Calu3 (cell line): Measurements from ENCODE around the gene YJEFN3. TPM values are rescaled to one million over a fixed set of nuclear protein-coding genes. Genes with fewer than 3 reads are reported as not detected.

Experiments
- BruUV-seq: library from RNA; stranded (reverse); fragments of 400-500 nt; replicated peaks from 2 replicates; lab custom pipeline; 2021; lab: Mats Ljungman, UMichigan
- CTCF ChIA-PET: fragments of 300-600 bp; sonication (Branson Sonifier 250); formaldehyde crosslinking; loops from one replicate; lab custom pipeline; 2022; ENCODE audit warnings: antibody characterized with exemption; lab: Charles Lee
- DNase-seq: peaks from one replicate; pipeline ENCODE4 v3.0.0; 2022
- H3K27ac Mint-ChIP-seq: one replicate; pipeline ENCODE4 v1.8.0; 2022; ENCODE audit warnings: mixed read lengths; ENCODE audit not compliant: unreplicated experiment
- H3K27me3 Mint-ChIP-seq: one replicate; pipeline ENCODE4 v1.8.0; 2022; ENCODE audit warnings: mixed read lengths; ENCODE audit not compliant: unreplicated experiment
- H3K36me3 Mint-ChIP-seq: one replicate; pipeline ENCODE4 v1.8.0; 2022; ENCODE audit warnings: mild to moderate bottlenecking, moderate library complexity, mixed read lengths; ENCODE audit not compliant: insufficient read depth, unreplicated experiment
- H3K4me1 Mint-ChIP-seq: one replicate; pipeline ENCODE4 v1.8.0; 2022; ENCODE audit warnings: mild to moderate bottlenecking, low read depth, mixed read lengths; ENCODE audit not compliant: unreplicated experiment
- H3K4me3 Mint-ChIP-seq: one replicate; pipeline ENCODE4 v1.8.0; 2022; ENCODE audit warnings: mild to moderate bottlenecking, low read depth, moderate library complexity, mixed read lengths; ENCODE audit not compliant: unreplicated experiment
- H3K9me3 Mint-ChIP-seq: one replicate; pipeline ENCODE4 v1.8.0; 2022; ENCODE audit warnings: low read depth, mixed read lengths; ENCODE audit not compliant: unreplicated experiment
- intact Hi-C: fragments of 100-400 bp; cut with micrococcal nuclease; formaldehyde crosslinking; loops from one replicate; pipeline ENCODE4 v1.10.0; 2022; ENCODE audit not compliant: unreplicated experiment
- total RNA-seq: library from RNA; stranded (reverse); gene quantifications from 2 replicates; pipeline ENCODE4 v1.2.3, GENCODE V29; 2022
- TF ChIP-seq, protein P1 (sequence below): fragments of 200-600 bp; IDR thresholded peaks from one replicate; pipeline ENCODE4 v1.8.0; 2022; ENCODE audit warnings: antibody characterized with exemption; ENCODE audit not compliant: unreplicated experiment

YJEFN3 gene
- total RNA-seq, 1 experiment from 2014 or later = 10.4 TPM

DNA sequence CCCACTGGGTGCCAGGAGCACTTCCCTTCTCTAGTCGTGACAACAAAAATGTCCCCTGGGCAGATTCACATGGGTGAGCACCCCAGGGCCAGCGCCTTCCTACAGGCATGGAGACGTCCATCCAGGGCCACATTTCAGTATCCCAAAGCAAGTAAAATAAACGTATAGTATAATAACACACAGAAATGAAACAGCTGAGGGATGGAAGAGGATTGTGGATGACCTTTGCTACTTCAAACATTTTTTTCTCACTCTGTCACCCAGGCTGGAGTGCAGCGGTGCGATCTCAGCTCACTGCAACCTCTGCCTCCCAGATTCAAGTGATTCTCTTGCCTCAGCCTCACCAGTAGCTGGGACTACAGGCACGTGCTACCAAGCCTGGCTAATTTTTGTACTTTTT is 37.6 kb downstream of the YJEFN3 start:
- Mint-ChIP-seq H3K36me3 (no peaks in the 10 kb centered on the region), H3K9me3 (no peaks in the 10 kb centered on the region), H3K4me3 (no peak overlapping the region), H3K4me1 (no peaks in the 10 kb centered on the region), H3K27ac (no peak overlapping the region), H3K27me3 (no peaks in the 10 kb centered on the region)
- CTCF ChIA-PET = no interaction called here
- TF ChIP-seq, protein P1, sequence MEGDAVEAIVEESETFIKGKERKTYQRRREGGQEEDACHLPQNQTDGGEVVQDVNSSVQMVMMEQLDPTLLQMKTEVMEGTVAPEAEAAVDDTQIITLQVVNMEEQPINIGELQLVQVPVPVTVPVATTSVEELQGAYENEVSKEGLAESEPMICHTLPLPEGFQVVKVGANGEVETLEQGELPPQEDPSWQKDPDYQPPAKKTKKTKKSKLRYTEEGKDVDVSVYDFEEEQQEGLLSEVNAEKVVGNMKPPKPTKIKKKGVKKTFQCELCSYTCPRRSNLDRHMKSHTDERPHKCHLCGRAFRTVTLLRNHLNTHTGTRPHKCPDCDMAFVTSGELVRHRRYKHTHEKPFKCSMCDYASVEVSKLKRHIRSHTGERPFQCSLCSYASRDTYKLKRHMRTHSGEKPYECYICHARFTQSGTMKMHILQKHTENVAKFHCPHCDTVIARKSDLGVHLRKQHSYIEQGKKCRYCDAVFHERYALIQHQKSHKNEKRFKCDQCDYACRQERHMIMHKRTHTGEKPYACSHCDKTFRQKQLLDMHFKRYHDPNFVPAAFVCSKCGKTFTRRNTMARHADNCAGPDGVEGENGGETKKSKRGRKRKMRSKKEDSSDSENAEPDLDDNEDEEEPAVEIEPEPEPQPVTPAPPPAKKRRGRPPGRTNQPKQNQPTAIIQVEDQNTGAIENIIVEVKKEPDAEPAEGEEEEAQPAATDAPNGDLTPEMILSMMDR = no peak
- DNase-seq = no peak
- intact Hi-C loops = no loop called here
- BruUV-seq = no TSS peak

DNA sequence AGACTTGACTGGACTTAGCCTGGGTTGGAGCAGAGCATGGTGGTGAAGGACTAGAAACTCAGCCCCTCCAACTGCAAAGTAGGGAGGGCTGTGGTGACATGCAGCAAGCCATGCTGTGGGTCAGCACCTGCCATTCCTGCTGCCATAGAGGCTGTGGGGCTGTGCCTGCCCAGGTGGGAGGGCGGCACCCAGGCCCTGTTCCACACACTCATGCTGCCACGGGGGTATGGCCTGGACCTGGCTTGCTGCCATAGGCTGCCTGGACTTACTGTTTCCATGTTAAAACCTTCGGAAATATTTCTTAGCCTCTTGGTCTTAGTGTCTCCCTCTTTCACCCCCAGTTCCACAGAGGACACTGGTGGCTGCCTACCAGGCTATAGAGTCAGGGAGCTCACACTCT is 38.7 kb downstream of the YJEFN3 start:
- BruUV-seq = no TSS peak
- no peak overlapping the region for H3K4me3 Mint-ChIP-seq
- TF ChIP-seq, protein P1 = no peak

DNA sequence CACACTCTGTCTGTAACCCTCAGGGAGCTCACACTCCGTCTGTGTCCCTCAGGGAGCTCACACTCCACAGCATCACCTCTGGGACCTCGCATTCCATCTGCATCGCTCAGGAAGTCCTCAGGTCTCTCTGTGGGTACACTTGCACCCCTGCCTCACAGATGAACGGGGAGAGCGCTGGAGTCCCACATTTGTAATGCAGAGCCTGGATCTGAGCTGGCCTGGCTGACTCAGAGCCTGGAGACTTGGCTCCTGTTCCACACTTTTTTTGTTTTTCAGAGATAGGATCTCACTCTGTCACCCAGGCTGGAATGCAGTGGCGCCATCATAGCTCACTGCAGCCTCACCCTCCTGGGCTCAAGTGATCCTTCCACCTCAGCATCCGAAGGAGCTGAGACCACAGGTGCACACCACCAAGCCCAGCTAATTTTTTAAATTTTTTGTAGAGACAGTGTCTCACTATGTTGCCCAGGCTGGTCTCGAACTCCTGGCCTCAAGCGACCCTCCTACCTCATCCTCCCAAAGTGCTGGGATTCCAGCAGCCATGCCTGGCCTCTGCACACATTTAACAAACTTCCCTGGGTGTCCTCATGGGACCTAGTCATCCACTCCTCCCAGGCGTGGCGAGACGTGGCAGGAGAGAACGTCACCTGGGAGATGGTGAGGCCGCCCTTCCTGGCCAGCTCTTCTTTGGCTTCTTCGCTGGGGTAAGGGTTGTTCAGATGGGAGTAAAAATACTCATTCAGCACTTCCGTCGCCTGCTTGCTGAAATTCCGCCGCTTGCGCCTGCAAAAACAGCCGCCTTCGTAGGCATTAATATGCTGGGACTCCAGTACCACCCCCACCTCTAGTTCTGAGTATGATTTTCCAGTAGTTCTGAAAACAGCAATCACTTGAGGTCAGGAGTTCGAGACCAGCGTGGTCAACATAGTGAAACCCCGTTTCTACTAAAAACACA is 40.4 kb downstream of the YJEFN3 start:
- CTCF ChIA-PET = interaction anchor here (1.1 to 1.3 kb wide), 2 partner anchors 7 to 15 kb away, joined by 3 to 7 read pairs; no protein-coding TSS in a partner anchor
- intact Hi-C loops = no loop called here
- Mint-ChIP-seq H3K36me3 (no peaks in the 10 kb centered on the region), H3K4me3 (no peak overlapping the region), H3K4me1 (no peaks in the 10 kb centered on the region), H3K27me3 (no peaks in the 10 kb centered on the region), H3K9me3 (no peaks in the 10 kb centered on the region), H3K27ac (no peak overlapping the region)
- TF ChIP-seq, protein P1 = no peak
- DNase-seq = no peak
- BruUV-seq = no TSS peak

More for the DNA sequence above, 38.7 kb downstream of the YJEFN3 start:
- Mint-ChIP-seq H3K9me3 (no peaks in the 10 kb centered on the region), H3K4me1 (no peaks in the 10 kb centered on the region), H3K27me3 (no peaks in the 10 kb centered on the region), H3K27ac (no peak overlapping the region), H3K36me3 (no peaks in the 10 kb centered on the region)
- no peak for DNase-seq
- intact Hi-C loops = no loop called here
- CTCF ChIA-PET = interaction anchor here (1.3 kb wide), 1 partner anchor 9 kb away, joined by 7 read pairs; no protein-coding TSS in a partner anchor

DNA sequence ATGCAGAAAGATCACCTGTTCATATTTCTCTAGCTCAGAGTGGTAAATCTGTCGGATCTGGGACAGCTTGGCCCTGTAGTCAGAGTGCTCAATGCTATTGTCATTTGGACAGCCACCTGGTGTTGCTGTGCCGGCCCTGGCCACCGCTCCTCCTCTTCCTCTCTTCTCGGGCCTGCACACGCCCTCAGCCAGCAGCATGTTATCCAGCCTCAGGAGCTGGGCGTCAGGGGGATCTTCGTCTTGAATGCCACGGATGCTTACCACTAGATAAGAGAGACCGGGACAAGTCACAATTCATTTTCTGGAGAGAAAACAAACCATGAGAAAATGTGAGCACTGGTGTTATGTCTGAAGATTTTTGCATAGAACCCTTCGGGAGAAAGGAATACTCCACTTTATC is 41.9 kb downstream of the YJEFN3 start:
- intact Hi-C loops = no loop called here
- DNase-seq = no peak
- Mint-ChIP-seq H3K27me3 (no peaks in the 10 kb centered on the region), H3K4me3 (no peak overlapping the region), H3K4me1 (no peaks in the 10 kb centered on the region), H3K27ac (no peak overlapping the region), H3K36me3 (no peaks in the 10 kb centered on the region), H3K9me3 (no peaks in the 10 kb centered on the region)
- BruUV-seq = no TSS peak
- CTCF ChIA-PET = no interaction called here
- TF ChIP-seq, protein P1 = no peak
